22Rv1 (cell line): Measurements from ENCODE around the gene TENM4.

Experiments used
- H3K27ac ChIP-seq: fragments of 450-650 bp; 2 replicates; pipeline ENCODE4 v1.5.1; 2017
- CTCF ChIP-seq: fragments of 450-650 bp; IDR thresholded peaks from 2 replicates; pipeline ENCODE4 v1.5.1; 2017; ENCODE audit warnings: mild to moderate bottlenecking
- ZFX ChIP-seq: fragments of 450-650 bp; IDR thresholded peaks from 2 replicates; pipeline ENCODE4 v1.6.1; 2017; ENCODE audit warnings: antibody characterized with exemption, borderline replicate concordance

The TENM4 gene

GRCh38 chr11:79440571-79441460 lies at the start of gene TENM4:
TENM4 (minus strand) TSS chr11:79441030; CDS start chr11:79069944, 371,086 bp downstream.
- no peak for TF ChIP-seq ZFX
- peak; percentile 78 for TF ChIP-seq CTCF
- no peak within 1 kb of the TSS for H3K27ac ChIP-seq

DNA sequence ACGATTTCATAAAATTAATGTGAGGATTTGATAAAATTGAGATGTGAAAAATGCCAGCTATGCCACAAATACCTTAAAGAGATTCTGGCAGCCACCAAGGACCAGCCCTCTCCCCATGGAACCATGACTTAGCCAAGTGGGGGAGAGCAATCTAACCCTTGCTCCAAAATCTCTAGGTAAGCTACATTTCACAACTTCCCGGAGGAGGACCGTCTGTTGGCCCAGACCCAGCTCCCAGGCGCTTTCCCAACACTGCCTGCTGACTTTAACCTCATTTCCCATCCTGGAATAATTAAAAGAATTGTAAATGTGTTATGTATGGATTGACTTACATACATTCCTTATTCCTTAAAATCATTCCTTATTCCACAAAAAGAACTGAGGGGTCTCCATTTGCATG lies 47.5 kb upstream of the TENM4 start:
- TF ChIP-seq CTCF (no peak), ZFX (no peak)
- no peak overlapping the region for H3K27ac ChIP-seq

DNA sequence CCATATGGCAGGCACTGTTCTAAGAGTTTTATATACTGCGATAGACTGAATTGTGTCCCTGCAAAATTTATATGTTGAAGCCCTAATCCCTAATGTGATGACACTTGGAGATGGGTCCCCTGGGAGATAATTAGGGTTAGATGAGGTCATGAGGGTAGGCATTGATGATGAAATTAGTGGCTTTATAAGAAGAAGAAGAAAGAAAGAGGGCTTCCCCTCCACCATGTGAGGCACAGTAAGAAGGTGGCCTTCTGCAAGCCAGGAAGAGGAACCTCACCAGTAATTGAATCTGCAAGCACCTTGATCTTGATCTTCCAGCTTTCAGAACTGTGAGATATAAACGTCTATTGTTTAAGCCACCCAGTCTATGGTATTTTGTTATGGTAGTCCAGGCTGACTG lies 46.6 kb upstream of the TENM4 start:
- H3K27ac ChIP-seq: no peak overlapping the region
- TF ChIP-seq ZFX: no peak

- no peak for TF ChIP-seq CTCF
- TF ChIP-seq ZFX: no peak
- no peak overlapping the region for H3K27ac ChIP-seq
Measured at GRCh38 chr11:79486242-79486984, 45.6 kb upstream of the TENM4 start.

DNA sequence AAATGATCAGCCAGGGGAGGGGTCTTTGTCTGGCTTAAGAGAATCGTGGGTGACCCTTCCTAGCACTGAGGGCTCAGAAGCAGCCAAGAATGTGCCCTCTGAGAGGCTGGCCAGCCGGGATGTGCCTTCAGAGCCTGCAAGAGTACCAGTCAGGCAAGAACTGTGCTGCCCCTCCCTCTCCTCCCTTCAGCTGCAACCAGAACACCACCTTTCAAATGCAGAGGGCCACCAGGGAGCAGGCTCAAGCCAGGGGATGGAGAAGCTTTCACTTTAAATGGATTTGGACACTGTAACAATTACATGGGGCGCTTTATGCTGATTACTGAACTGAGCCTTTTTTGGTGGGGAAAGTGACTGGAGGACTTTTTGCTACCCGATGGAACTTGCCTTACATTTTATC lies 44.9 kb upstream of the TENM4 start:
- H3K27ac ChIP-seq: no peak overlapping the region
- TF ChIP-seq CTCF: no peak
- no peak for TF ChIP-seq ZFX

DNA sequence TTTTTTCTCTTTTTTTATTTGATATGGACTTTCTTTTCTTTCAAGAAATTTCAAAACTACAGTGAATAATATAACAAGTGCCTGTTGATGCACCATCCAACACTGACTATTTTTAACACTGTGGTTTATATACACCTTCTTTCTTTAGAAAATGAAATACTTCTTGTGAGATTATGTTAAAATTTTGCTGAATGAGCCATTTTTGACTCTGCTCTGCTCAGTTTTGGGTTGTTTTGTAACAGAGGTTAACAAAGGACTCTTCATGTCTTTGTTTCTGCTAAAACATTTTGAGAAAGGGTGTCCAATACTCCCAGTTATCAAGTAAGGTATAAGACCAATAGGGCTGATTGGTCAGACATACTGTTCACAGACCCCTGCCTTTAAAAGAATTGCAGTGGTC lies 44.0 kb upstream of the TENM4 start:
- no peak overlapping the region for H3K27ac ChIP-seq
- no peak for TF ChIP-seq CTCF
- TF ChIP-seq ZFX: no peak

DNA sequence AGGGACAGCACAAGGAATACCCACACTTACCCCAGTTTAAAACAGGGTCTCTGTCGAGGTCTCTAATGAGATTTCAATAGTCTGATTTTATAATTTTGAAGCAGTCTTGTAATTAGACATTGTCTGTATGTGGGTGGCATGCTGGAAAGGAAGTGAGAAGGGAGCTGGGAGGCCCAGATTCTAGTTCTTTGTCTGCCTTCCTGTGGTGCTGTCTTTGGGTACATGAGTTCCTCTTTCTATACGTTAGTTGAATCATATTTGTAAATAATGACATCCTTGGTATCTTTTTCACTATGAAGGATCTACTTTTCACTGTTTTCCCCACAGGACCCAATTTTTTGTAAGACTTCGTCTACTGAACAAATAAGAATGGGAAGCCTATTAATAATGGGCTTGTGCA lies 42.0 kb upstream of the TENM4 start:
- no peak overlapping the region for H3K27ac ChIP-seq
- TF ChIP-seq ZFX: no peak
- no peak for TF ChIP-seq CTCF
